ENCODE data around the gene OBSCN. TPM values are rescaled to one million over a fixed set of nuclear protein-coding genes. Genes with fewer than 3 reads are reported as not detected.

Gene OBSCN
- total RNA-seq, 1 experiment from 2014 or later, result 33.3 TPM

DNA sequence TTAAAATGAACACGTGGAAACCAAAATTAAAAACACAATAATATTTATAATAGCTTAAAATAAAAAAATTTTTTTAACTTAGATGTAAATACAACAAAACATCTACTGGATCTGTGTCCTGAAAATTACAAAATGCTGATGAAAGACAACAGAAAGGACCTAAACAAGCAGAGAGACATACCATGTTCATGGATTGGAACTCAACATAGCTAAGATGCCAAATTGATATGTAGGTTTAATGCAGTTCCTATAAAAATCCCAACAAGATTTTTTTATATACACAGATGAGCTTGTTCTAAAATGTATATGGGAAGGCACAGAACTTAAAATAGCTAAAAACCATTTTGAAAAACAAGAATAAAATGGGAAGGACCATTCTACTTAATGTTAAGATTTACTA, 117.4 kb downstream of the OBSCN start:
- Histone ChIP-seq H3K56ac (ENCODE audit: insufficient read length, low read depth, low read length) (no peak overlapping the region), H3K4me2 (ENCODE audit: insufficient read depth, insufficient read length, low read length) (no peak overlapping the region), H3K27me3 (ENCODE audit: insufficient read depth, low read length) (no peaks in the 10 kb centered on the region), H3K18ac (ENCODE audit: insufficient read length, low read depth, low read length) (no peak overlapping the region), H2AK5ac (ENCODE audit: insufficient read length, low read length) (no peak overlapping the region), H4K91ac (ENCODE audit: insufficient read length, low read depth, low read length) (no peak overlapping the region), H4K8ac (replicated peaks; ENCODE audit: insufficient read length, low read depth, low read length) (no peak overlapping the region), H3K23ac (ENCODE audit: insufficient read length, low read depth, low read length) (no peak overlapping the region), H3K23me2 (ENCODE audit: insufficient read length, low read depth, low read length, poor library complexity, severe bottlenecking) (no peaks in the 10 kb centered on the region), H2BK5ac (ENCODE audit: insufficient read length, low read length) (no peak overlapping the region), H4K20me1 (ENCODE audit: control insufficient read depth, insufficient read depth, insufficient read length) (no peaks in the 10 kb centered on the region), H2BK12ac (ENCODE audit: insufficient read length, low read depth, low read length) (no peak overlapping the region), H4K5ac (ENCODE audit: insufficient read length, low read depth, low read length) (no peak overlapping the region), H3K4ac (ENCODE audit: low read depth, low read length) (no peak overlapping the region), H3K14ac (ENCODE audit: insufficient read depth, low read length) (no peak overlapping the region), H2BK120ac (ENCODE audit: low read depth, low read length, poor library complexity, severe bottlenecking) (no peak overlapping the region), H2AFZ (ENCODE audit: low read length) (no peak overlapping the region), H2BK15ac (ENCODE audit: low read depth, low read length) (no peak overlapping the region), H2BK20ac (ENCODE audit: low read depth, low read length, poor library complexity, severe bottlenecking) (no peak overlapping the region), H3K9me3 (ENCODE audit: control insufficient read depth, low read depth, low read length) (peaks cover 5% of the 10 kb centered on the region), H3K79me2 (ENCODE audit: insufficient read depth, low read length) (no peaks in the 10 kb centered on the region), H3K79me1 (ENCODE audit: insufficient read depth, low read depth, low read length, poor library complexity, severe bottlenecking) (no peaks in the 10 kb centered on the region), H3K4me1 (ENCODE audit: insufficient read depth, low read length) (no peaks in the 10 kb centered on the region), H3K27ac (ENCODE audit: insufficient read length, low read depth, low read length) (no peak overlapping the region), H3K9ac (ENCODE audit: extremely low read depth, insufficient read length, low read length) (no peak overlapping the region), H3T11ph (ENCODE audit: low read length) (no peak overlapping the region)
- Mint-ChIP-seq H3K9me3 (peaks cover 0 to 3% of the 10 kb centered on the region in 2 experiments; a peak in 2 of 5 replicates), H3K27me3 (ENCODE audit: low read depth) (no peaks in the 10 kb centered on the region; the same call in 1 of the 2 replicates), H3K27ac (no peak overlapping the region), H3K36me3 (ENCODE audit: insufficient read depth in 1 of 3, low read depth in 3 of 3) (peaks cover 20 to 35% (median 26%) of the 10 kb centered on the region in 3 experiments; a peak in 5 of 7 replicates), H3K4me3 (no peak overlapping the region), H3K4me1 (no peaks in the 10 kb centered on the region; a peak in 1 of 4 replicates)
- TF ChIP-seq, protein P1, sequence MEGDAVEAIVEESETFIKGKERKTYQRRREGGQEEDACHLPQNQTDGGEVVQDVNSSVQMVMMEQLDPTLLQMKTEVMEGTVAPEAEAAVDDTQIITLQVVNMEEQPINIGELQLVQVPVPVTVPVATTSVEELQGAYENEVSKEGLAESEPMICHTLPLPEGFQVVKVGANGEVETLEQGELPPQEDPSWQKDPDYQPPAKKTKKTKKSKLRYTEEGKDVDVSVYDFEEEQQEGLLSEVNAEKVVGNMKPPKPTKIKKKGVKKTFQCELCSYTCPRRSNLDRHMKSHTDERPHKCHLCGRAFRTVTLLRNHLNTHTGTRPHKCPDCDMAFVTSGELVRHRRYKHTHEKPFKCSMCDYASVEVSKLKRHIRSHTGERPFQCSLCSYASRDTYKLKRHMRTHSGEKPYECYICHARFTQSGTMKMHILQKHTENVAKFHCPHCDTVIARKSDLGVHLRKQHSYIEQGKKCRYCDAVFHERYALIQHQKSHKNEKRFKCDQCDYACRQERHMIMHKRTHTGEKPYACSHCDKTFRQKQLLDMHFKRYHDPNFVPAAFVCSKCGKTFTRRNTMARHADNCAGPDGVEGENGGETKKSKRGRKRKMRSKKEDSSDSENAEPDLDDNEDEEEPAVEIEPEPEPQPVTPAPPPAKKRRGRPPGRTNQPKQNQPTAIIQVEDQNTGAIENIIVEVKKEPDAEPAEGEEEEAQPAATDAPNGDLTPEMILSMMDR (conservative IDR thresholded peaks at IDR 0.05), result no peak
- DNase-seq, result no peak
- WGBS (ENCODE audit: extremely low coverage, insufficient read length, low lambda C conversion rate), result no CpG with 5 or more reads among the region's 1 CpG

Data from H9 (cell line).